Loucy (cell line): ENCODE data around the gene PEX14.

ENCODE experiments used
- H2AFZ ChIP-seq: fragments of 200-600 bp; sonication (generic); 2 replicates; pipeline ENCODE4 v1.6.0; 2016; ENCODE audit warnings: antibody characterized with exemption, mild to moderate bottlenecking, low read length, moderate library complexity
- H3F3A ChIP-seq: fragments of 200-600 bp; 2 replicates; pipeline ENCODE4 v1.6.0; 2016; ENCODE audit warnings: antibody characterized with exemption, low read depth, mild to moderate bottlenecking
- H3K27me3 ChIP-seq: fragments of 200-600 bp; sonication (generic); 2 replicates; pipeline ENCODE4 v1.6.1; 2014; ENCODE audit warnings: low read length, mild to moderate bottlenecking; ENCODE audit not compliant: insufficient read depth, poor library complexity, severe bottlenecking
- H3K36me3 ChIP-seq: fragments of 200-600 bp; sonication (generic); 2 replicates; pipeline ENCODE4 v1.6.1; 2016; ENCODE audit warnings: low read length; ENCODE audit not compliant: insufficient read depth
- H3K4me1 ChIP-seq: fragments of 200-600 bp; sonication (generic); 2 replicates; pipeline ENCODE4 v1.5.1; 2014; ENCODE audit warnings: low read length, mild to moderate bottlenecking; ENCODE audit not compliant: insufficient read depth, poor library complexity, severe bottlenecking
- H3K4me2 ChIP-seq: fragments of 200-600 bp; sonication (generic); 2 replicates; pipeline ENCODE4 v1.6.0; 2014; ENCODE audit warnings: antibody characterized with exemption, low read length, low read depth, mild to moderate bottlenecking; ENCODE audit not compliant: poor library complexity, severe bottlenecking
- H3K4me3 ChIP-seq: fragments of 200-600 bp; sonication (generic); 2 replicates; pipeline ENCODE4 v1.5.1; 2014; ENCODE audit warnings: low read length, mild to moderate bottlenecking, mixed read lengths; ENCODE audit not compliant: poor library complexity, severe bottlenecking
- H3K79me2 ChIP-seq: fragments of 200-600 bp; sonication (generic); 2 replicates; pipeline ENCODE4 v1.6.1; 2014; ENCODE audit warnings: low read length; ENCODE audit not compliant: insufficient read depth
- H3K9ac ChIP-seq: fragments of 200-600 bp; sonication (generic); 2 replicates; pipeline ENCODE4 v1.6.0; 2014; ENCODE audit warnings: mild to moderate bottlenecking, low read depth, low read length, moderate library complexity; ENCODE audit not compliant: poor library complexity, severe bottlenecking
- H3K9me2 ChIP-seq: fragments of 200-600 bp; sonication (generic); replicated peaks from 2 replicates; pipeline ENCODE4 v1.6.1; 2016; ENCODE audit warnings: low read depth, low read length, mixed read lengths
- H3K9me3 ChIP-seq: fragments of 200-600 bp; sonication (generic); 2 replicates; pipeline ENCODE4 v1.6.1; 2014; ENCODE audit warnings: mild to moderate bottlenecking, antibody characterized with exemption, low read length, low read depth; ENCODE audit not compliant: insufficient read depth
- H4K20me1 ChIP-seq: fragments of 200-600 bp; sonication (generic); 2 replicates; pipeline ENCODE4 v1.6.0; 2014; ENCODE audit warnings: antibody characterized with exemption, low read length, mild to moderate bottlenecking; ENCODE audit not compliant: insufficient read depth, poor library complexity, severe bottlenecking
- EZH2phosphoT487 ChIP-seq: fragments of 200-600 bp; IDR thresholded peaks from 2 replicates; pipeline ENCODE4 v1.6.1; 2018; ENCODE audit warnings: antibody characterized with exemption, mild to moderate bottlenecking, moderate library complexity, borderline replicate concordance
- TF ChIP-seq, protein P1 (sequence below): fragments of 200-600 bp; sonication (generic); conservative IDR thresholded peaks from 2 replicates; pipeline ENCODE4 v1.5.1; 2014; ENCODE audit warnings: mild to moderate bottlenecking, antibody characterized with exemption, low read length

Gene PEX14

DNA sequence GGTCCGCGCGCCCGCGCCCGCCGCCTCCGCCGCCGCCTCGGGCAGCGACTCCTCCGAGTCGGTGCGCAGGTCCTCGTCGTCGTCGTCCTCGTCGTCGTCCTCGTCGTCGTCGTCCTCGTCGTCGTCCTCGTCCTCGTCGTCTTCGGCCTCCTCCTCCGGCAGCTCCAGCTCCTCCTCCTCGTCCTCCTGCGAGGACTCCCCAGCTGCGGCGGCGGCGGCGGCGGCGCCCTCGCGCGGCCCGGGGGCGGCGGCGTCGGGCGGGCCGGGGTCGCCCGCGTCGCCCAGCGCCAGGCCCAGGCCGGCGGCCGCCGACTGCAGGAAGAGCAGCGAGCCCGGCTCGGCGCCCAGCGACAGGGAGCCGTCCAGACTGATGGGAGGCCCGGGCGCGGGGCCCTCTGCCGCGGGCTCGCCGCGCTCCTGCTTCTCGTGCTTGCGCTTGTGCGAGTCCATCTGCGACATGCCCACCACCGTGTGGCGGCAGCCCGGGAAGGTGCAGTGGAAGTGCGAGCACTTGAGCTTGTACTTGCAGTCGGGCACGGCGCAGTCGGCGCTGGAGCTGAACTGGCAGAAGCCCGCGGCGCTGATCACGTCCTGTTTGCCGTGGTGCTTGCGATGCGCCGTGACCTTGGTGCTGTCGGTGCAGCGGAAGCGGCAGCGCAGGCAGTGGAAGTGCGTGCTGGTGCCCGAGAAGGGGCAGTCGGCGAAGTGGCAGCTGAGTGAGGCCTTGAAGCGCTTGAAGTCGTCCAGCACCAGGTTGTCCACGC, 164.4 kb downstream of the PEX14 start:
- H3K79me2 ChIP-seq = no peaks in the 10 kb centered on the region
- H3K9me3 ChIP-seq = no peaks in the 10 kb centered on the region
- H3K4me2 ChIP-seq = no peak overlapping the region
- H3K36me3 ChIP-seq = no peaks in the 10 kb centered on the region; the same call in 1 of the 2 replicates
- no peaks in the 10 kb centered on the region for H3F3A ChIP-seq
- no peaks in the 10 kb centered on the region for H3K4me1 ChIP-seq
- H3K27me3 ChIP-seq = no peaks in the 10 kb centered on the region
- H3K9me2 ChIP-seq = no peaks in the 10 kb centered on the region
- TF ChIP-seq, protein P1, sequence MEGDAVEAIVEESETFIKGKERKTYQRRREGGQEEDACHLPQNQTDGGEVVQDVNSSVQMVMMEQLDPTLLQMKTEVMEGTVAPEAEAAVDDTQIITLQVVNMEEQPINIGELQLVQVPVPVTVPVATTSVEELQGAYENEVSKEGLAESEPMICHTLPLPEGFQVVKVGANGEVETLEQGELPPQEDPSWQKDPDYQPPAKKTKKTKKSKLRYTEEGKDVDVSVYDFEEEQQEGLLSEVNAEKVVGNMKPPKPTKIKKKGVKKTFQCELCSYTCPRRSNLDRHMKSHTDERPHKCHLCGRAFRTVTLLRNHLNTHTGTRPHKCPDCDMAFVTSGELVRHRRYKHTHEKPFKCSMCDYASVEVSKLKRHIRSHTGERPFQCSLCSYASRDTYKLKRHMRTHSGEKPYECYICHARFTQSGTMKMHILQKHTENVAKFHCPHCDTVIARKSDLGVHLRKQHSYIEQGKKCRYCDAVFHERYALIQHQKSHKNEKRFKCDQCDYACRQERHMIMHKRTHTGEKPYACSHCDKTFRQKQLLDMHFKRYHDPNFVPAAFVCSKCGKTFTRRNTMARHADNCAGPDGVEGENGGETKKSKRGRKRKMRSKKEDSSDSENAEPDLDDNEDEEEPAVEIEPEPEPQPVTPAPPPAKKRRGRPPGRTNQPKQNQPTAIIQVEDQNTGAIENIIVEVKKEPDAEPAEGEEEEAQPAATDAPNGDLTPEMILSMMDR = no peak
- no peak for TF ChIP-seq EZH2phosphoT487
- no peak overlapping the region for H3K9ac ChIP-seq
- no peak overlapping the region for H2AFZ ChIP-seq
- no peaks in the 10 kb centered on the region for H4K20me1 ChIP-seq
- no peak overlapping the region for H3K4me3 ChIP-seq

GRCh38 chr1:10639775-10640578, 165.2 kb downstream of the PEX14 start:
- Histone ChIP-seq H2AFZ (no peak overlapping the region), H3K4me1 (no peaks in the 10 kb centered on the region), H3K4me3 (no peak overlapping the region), H3K9me3 (no peaks in the 10 kb centered on the region), H3K27me3 (no peaks in the 10 kb centered on the region), H3K9me2 (no peaks in the 10 kb centered on the region), H3K9ac (no peak overlapping the region), H3K79me2 (no peaks in the 10 kb centered on the region), H4K20me1 (no peaks in the 10 kb centered on the region), H3F3A (no peaks in the 10 kb centered on the region), H3K4me2 (no peak overlapping the region), H3K36me3 (no peaks in the 10 kb centered on the region; the same call in 1 of the 2 replicates)
- TF ChIP-seq EZH2phosphoT487 = no peak
- TF ChIP-seq, protein P1 = no peak

- TF ChIP-seq, protein P1 = no peak
- no peak for TF ChIP-seq EZH2phosphoT487
- Histone ChIP-seq H3K4me3 (no peak overlapping the region), H3K9ac (no peak overlapping the region), H3K4me2 (no peak overlapping the region), H3K36me3 (no peaks in the 10 kb centered on the region; the same call in 1 of the 2 replicates), H3K9me2 (no peaks in the 10 kb centered on the region), H2AFZ (no peak overlapping the region), H3K27me3 (no peaks in the 10 kb centered on the region), H3F3A (no peaks in the 10 kb centered on the region), H4K20me1 (no peaks in the 10 kb centered on the region), H3K79me2 (no peaks in the 10 kb centered on the region), H3K9me3 (no peaks in the 10 kb centered on the region), H3K4me1 (no peaks in the 10 kb centered on the region)
Observed at GRCh38 chr1:10640843-10641553, 166.2 kb downstream of the PEX14 start.
